IMR-90 (cell line): ENCODE data around the gene TBC1D22A. TPM values are rescaled to one million over a fixed set of nuclear protein-coding genes. Genes with fewer than 3 reads are reported as not detected.

Experiments used
- ATAC-seq: fragments of 200-7000 bp; cut with Tn5 transposase; 2 replicates; pipeline ENCODE4 v1.9.1; 2020; ENCODE audit warnings: low read depth, mild to moderate bottlenecking, moderate library complexity
- BruUV-seq: library from RNA; stranded (reverse); fragments of 400-500 nt; replicated peaks from 2 replicates; lab custom pipeline; 2021; lab: Mats Ljungman, UMichigan
- CTCF ChIA-PET: fragments of 300-600 bp; formaldehyde crosslinking; extraction: SDS; loops from one replicate; lab custom pipeline; 2021; ENCODE audit warnings: antibody characterized with exemption; lab: Yijun Ruan, JAX
- POLR2A ChIA-PET: fragments of 300-600 bp; sonication (Branson Sonifier 250); formaldehyde crosslinking; loops from one replicate; lab custom pipeline; 2022; ENCODE audit warnings: antibody characterized with exemption; ENCODE audit not compliant: unreplicated experiment; lab: Charles Lee
- DNase-seq: peaks from one replicate; pipeline ENCODE4 v3.0.0; 2013
- H2AFZ ChIP-seq: replicated peaks from 2 replicates; pipeline ENCODE3; 2013; ENCODE audit warnings: low read length, mild to moderate bottlenecking; ENCODE audit not compliant: poor library complexity
- H2AK5ac ChIP-seq: 2 replicates; pipeline ENCODE4 v1.6.1; 2013; ENCODE audit warnings: low read depth, low read length, inconsistent platforms
- H2AK9ac ChIP-seq: replicated peaks from 2 replicates; pipeline ENCODE3; 2013; ENCODE audit warnings: mild to moderate bottlenecking, low read depth, low read length, moderate library complexity; ENCODE audit not compliant: poor library complexity
- H2BK120ac ChIP-seq: 2 replicates; pipeline ENCODE4 v1.6.1; 2013; ENCODE audit warnings: low read depth, low read length, inconsistent platforms
- H2BK15ac ChIP-seq: 3 replicates; pipeline ENCODE4 v1.6.1; 2013; ENCODE audit warnings: low read depth, low read length, inconsistent platforms
- H2BK20ac ChIP-seq: 2 replicates; pipeline ENCODE4 v1.6.1; 2013; ENCODE audit warnings: low read depth, mild to moderate bottlenecking, inconsistent platforms, low read length, moderate library complexity
- H2BK5ac ChIP-seq: 2 replicates; pipeline ENCODE4 v1.6.1; 2013; ENCODE audit warnings: mild to moderate bottlenecking, low read depth, low read length, inconsistent platforms; ENCODE audit not compliant: poor library complexity, severe bottlenecking
- H3K14ac ChIP-seq: replicated peaks from 2 replicates; pipeline ENCODE4 v1.6.1; 2013; ENCODE audit warnings: low read depth, low read length, inconsistent platforms
- H3K18ac ChIP-seq: 2 replicates; pipeline ENCODE4 v1.6.1; 2013; ENCODE audit warnings: low read depth, low read length, control low read depth
- H3K23ac ChIP-seq: 2 replicates; pipeline ENCODE4 v1.6.1; 2013; ENCODE audit warnings: low read depth, low read length, inconsistent platforms
- H3K27ac ChIP-seq: 2 replicates; pipeline ENCODE4 v1.5.1; 2013; ENCODE audit warnings: mild to moderate bottlenecking, control low read depth, low read length; ENCODE audit not compliant: insufficient read depth
- H3K27me3 ChIP-seq: 2 replicates; pipeline ENCODE4 v1.6.1; 2013; ENCODE audit warnings: low read length; ENCODE audit not compliant: control insufficient read depth, insufficient read depth
- H3K36me3 ChIP-seq: 2 replicates; pipeline ENCODE4 v1.6.1; 2013; ENCODE audit warnings: low read length, mixed read lengths; ENCODE audit not compliant: control insufficient read depth, insufficient read depth
- H3K4ac ChIP-seq: 2 replicates; pipeline ENCODE4 v1.6.1; 2013; ENCODE audit warnings: low read depth, low read length, inconsistent platforms
- H3K4me1 ChIP-seq: 2 replicates; pipeline ENCODE4 v1.6.1; 2013; ENCODE audit warnings: low read length, mixed read lengths; ENCODE audit not compliant: control insufficient read depth, insufficient read depth
- H3K4me2 ChIP-seq: 2 replicates; pipeline ENCODE4 v1.6.1; 2013; ENCODE audit warnings: low read depth, mild to moderate bottlenecking, control low read depth, low read length, moderate library complexity
- H3K4me3 ChIP-seq: 2 replicates; pipeline ENCODE4 v1.5.1; 2013; ENCODE audit warnings: low read depth, mild to moderate bottlenecking, control low read depth, low read length, moderate library complexity; ENCODE audit not compliant: insufficient read depth
- H3K56ac ChIP-seq: 2 replicates; pipeline ENCODE4 v1.6.1; 2013; ENCODE audit warnings: low read length, inconsistent platforms; ENCODE audit not compliant: insufficient read depth; ENCODE audit errors: extremely low read depth
- H3K79me1 ChIP-seq, 2 experiments: 2 replicates each; pipeline ENCODE4 v1.6.1; 2013; ENCODE audit warnings: low read length in 2 of 2, inconsistent platforms in 1 of 2, low read depth in 1 of 2
- H3K9ac ChIP-seq: 2 replicates; pipeline ENCODE4 v1.6.1; 2013; ENCODE audit warnings: low read depth, low read length, control low read depth
- H3K9me1 ChIP-seq: 2 replicates; pipeline ENCODE4 v1.6.1; 2013; ENCODE audit warnings: low read length, inconsistent platforms; ENCODE audit not compliant: insufficient read depth
- H3K9me3 ChIP-seq: 2 replicates; pipeline ENCODE4 v1.6.1; 2013; ENCODE audit warnings: low read length; ENCODE audit not compliant: control insufficient read depth, insufficient read depth
- H4K20me1 ChIP-seq: 2 replicates; pipeline ENCODE4 v1.6.1; 2013; ENCODE audit warnings: low read length, inconsistent platforms; ENCODE audit not compliant: insufficient read depth
- H4K5ac ChIP-seq: 2 replicates; pipeline ENCODE4 v1.6.1; 2013; ENCODE audit warnings: mild to moderate bottlenecking, low read depth, low read length, control low read depth
- H4K8ac ChIP-seq, 2 experiments: 2 replicates each; pipeline ENCODE4 v1.6.1; 2013; ENCODE audit warnings: low read depth in 2 of 2, low read length in 2 of 2, control low read depth in 1 of 2, inconsistent platforms in 1 of 2
- H4K91ac ChIP-seq: 2 replicates; pipeline ENCODE4 v1.6.1; 2013; ENCODE audit warnings: low read depth, low read length, inconsistent platforms; ENCODE audit not compliant: insufficient read depth
- BHLHE40 ChIP-seq: fragments of 150-350 bp; IDR thresholded peaks from 2 replicates; pipeline ENCODE4 v1.6.1; 2016; ENCODE audit warnings: mild to moderate bottlenecking, low read depth, low read length
- CEBPB ChIP-seq: IDR thresholded peaks from 2 replicates; pipeline ENCODE4 v1.6.1; 2012; ENCODE audit warnings: low read depth, low read length, improper control_type of control experiment
- CHD1 ChIP-seq: IDR thresholded peaks from 2 replicates; pipeline ENCODE4 v1.6.1; 2012; ENCODE audit warnings: low read depth, low read length, improper control_type of control experiment
- MAFK ChIP-seq: IDR thresholded peaks from 2 replicates; pipeline ENCODE4 v1.6.1; 2012; ENCODE audit warnings: low read depth, low read length, improper control_type of control experiment
- RAD21 ChIP-seq: IDR thresholded peaks from 2 replicates; pipeline ENCODE4 v1.6.1; 2012; ENCODE audit warnings: low read length, improper control_type of control experiment
- RFX5 ChIP-seq: IDR thresholded peaks from 2 replicates; pipeline ENCODE4 v1.8.0; 2012; ENCODE audit warnings: low read depth, mild to moderate bottlenecking, low read length, moderate library complexity
- WGBS, 2 experiments: methylation state at CpG; one replicate each; pipeline versions ENCODE4 v1.1.5 to v1.1.7; 2013; ENCODE audit warnings: missing lambda C conversion rate in 2 of 2; ENCODE audit not compliant: insufficient read length in 1 of 2; ENCODE audit errors: extremely low coverage in 2 of 2; 5-methylcytosine and 5-hydroxymethylcytosine counted together
- dilution Hi-C: fragments of 300-500 bp; cut with HindIII; formaldehyde crosslinking; loops from one replicate; pipeline ENCODE4 v1.14.3; 2018; ENCODE audit warnings: low sequenced_read_pairs; ENCODE audit not compliant: unreplicated experiment
- in situ Hi-C: fragments of 300-500 bp; cut with MboI; formaldehyde crosslinking; loops from 3 replicates; pipeline ENCODE4 v1.14.3; 2019; ENCODE audit warnings: low sequenced_read_pairs, inconsistent platforms, mixed read lengths
- intact Hi-C: fragments of 100-400 bp; cut with micrococcal nuclease; formaldehyde crosslinking; loops from 2 replicates; pipeline ENCODE4 v1.10.0; 2022
- polyA plus RNA-seq, 3 experiments: library from polyadenylated mRNA; depleted of rRNA; stranded (reverse); fragments of >200 nt; gene quantifications; 2 replicates each; pipeline ENCODE4 v1.2.3, GENCODE V29; 2012; ENCODE audit warnings: low replicate concordance in 1 of 3
- total RNA-seq: library from RNA; depleted of rRNA; stranded (reverse); fragments of >200 nt; gene quantifications from 2 replicates; pipeline ENCODE4 v1.2.3, GENCODE V29; 2012
- TF ChIP-seq, protein P1 (sequence below): conservative IDR thresholded peaks from 2 replicates; pipeline ENCODE4 v1.5.1; 2012; ENCODE audit warnings: mild to moderate bottlenecking, low read depth, low read length, improper control_type of control experiment
- TF ChIP-seq, protein P2 (sequence below): fragments of 150-350 bp; IDR thresholded peaks from 2 replicates; pipeline ENCODE4 v1.6.1; 2016; ENCODE audit warnings: low read depth, mild to moderate bottlenecking, low read length, moderate library complexity, borderline replicate concordance

Gene TBC1D22A
- total and polyA plus RNA-seq, 2 of the 4 experiments (the other 2 are of a cell fraction) = 9.0 to 16.7 TPM

DNA sequence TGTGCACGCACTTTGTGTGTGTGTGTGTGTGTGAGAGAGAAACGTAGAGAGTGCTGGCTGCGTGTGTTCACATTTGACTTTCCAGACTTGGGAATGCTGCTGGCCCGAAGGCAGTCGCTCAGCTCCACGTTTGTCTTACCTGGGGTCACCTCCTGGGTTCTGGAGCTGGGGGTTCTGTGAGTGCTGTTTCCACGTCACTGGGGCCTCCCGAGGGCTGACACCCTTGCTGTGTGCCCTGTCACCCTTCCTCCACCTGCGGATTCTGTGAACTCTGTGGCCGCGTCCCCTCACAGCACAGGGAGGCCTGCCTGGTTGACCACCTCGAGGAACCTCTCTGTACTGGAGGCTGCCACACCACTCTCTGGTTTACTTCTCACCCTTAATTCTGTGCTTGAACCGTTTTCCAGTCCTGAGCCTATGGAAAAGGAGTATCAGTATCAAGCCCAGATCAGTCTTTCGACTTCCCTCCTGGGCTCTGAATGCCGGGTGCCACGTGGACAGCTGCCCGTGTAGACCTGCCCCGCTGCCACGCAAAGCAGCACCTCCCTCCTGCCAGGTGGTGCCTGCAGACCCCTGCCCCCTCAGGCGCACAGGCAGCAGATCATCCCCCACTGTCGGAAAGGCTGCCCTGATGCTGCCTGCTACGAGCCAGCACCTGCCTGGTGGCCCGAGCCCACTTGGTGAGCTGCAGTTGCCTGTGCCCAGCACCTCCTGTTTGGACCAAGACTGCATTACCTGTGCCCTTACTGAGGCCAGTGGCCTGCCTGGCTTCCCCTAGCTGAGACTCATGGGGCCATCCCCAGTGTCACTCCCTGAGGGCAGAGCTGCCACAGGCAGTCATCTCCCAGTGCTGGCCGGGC is 233.3 kb downstream of the TBC1D22A start:
- no peaks in the 10 kb centered on the region for H3K27me3 ChIP-seq
- in situ Hi-C loops (no loop called here), dilution Hi-C loops (no loop called here), intact Hi-C loops (no loop called here)
- H3K23ac ChIP-seq = no peak overlapping the region
- no peaks in the 10 kb centered on the region for H4K20me1 ChIP-seq
- WGBS, 2 experiments = 96% methylated on average over 11 of the region's 24 CpGs; no CpG with 5 or more reads in 1 of the 2 experiments
- TF ChIP-seq RAD21 (no peak), CEBPB (no peak), RFX5 (no peak), MAFK (no peak), BHLHE40 (no peak), CHD1 (no peak)
- TF ChIP-seq, protein P1, sequence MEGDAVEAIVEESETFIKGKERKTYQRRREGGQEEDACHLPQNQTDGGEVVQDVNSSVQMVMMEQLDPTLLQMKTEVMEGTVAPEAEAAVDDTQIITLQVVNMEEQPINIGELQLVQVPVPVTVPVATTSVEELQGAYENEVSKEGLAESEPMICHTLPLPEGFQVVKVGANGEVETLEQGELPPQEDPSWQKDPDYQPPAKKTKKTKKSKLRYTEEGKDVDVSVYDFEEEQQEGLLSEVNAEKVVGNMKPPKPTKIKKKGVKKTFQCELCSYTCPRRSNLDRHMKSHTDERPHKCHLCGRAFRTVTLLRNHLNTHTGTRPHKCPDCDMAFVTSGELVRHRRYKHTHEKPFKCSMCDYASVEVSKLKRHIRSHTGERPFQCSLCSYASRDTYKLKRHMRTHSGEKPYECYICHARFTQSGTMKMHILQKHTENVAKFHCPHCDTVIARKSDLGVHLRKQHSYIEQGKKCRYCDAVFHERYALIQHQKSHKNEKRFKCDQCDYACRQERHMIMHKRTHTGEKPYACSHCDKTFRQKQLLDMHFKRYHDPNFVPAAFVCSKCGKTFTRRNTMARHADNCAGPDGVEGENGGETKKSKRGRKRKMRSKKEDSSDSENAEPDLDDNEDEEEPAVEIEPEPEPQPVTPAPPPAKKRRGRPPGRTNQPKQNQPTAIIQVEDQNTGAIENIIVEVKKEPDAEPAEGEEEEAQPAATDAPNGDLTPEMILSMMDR = no peak
- TF ChIP-seq, protein P2, sequence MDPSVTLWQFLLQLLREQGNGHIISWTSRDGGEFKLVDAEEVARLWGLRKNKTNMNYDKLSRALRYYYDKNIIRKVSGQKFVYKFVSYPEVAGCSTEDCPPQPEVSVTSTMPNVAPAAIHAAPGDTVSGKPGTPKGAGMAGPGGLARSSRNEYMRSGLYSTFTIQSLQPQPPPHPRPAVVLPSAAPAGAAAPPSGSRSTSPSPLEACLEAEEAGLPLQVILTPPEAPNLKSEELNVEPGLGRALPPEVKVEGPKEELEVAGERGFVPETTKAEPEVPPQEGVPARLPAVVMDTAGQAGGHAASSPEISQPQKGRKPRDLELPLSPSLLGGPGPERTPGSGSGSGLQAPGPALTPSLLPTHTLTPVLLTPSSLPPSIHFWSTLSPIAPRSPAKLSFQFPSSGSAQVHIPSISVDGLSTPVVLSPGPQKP = no peak
- no peak overlapping the region for H3K4me3 ChIP-seq
- no peak overlapping the region for H4K91ac ChIP-seq
- no peak overlapping the region for H3K4ac ChIP-seq
- H3K79me1 ChIP-seq = peaks cover 1 to 7% of the 10 kb centered on the region in 2 experiments; a peak in 1 of 4 replicates
- H3K9me1 ChIP-seq = no peaks in the 10 kb centered on the region; the same call in 1 of the 2 replicates
- no peak overlapping the region for H2BK5ac ChIP-seq
- no peak overlapping the region for H4K5ac ChIP-seq
- no peak overlapping the region for H3K4me2 ChIP-seq
- DNase-seq (no peak), ATAC-seq (no peak)
- BruUV-seq = no TSS peak
- no peak overlapping the region for H4K8ac ChIP-seq
- no peak overlapping the region for H2BK20ac ChIP-seq
- H3K4me1 ChIP-seq = no peaks in the 10 kb centered on the region
- H2BK15ac ChIP-seq = no peak overlapping the region
- H3K56ac ChIP-seq = no peak overlapping the region
- H3K36me3 ChIP-seq = peaks cover 13% of the 10 kb centered on the region
- H2BK120ac ChIP-seq = no peak overlapping the region
- no peak overlapping the region for H3K14ac ChIP-seq
- H3K18ac ChIP-seq = no peak overlapping the region
- ChIA-PET CTCF (no interaction called here), POLR2A (no interaction called here)
- H2AFZ ChIP-seq = no peak overlapping the region
- no peak overlapping the region for H3K9ac ChIP-seq
- H2AK9ac ChIP-seq = no peak overlapping the region
- no peak overlapping the region for H2AK5ac ChIP-seq
- H3K9me3 ChIP-seq = no peaks in the 10 kb centered on the region
- no peak overlapping the region for H3K27ac ChIP-seq
